Upper lobe of right lung (tissue), 1 donor: ENCODE measurements around the gene CREB3L1. TPM values are rescaled to one million over a fixed set of nuclear protein-coding genes. Genes with fewer than 3 reads are reported as not detected.

Experiments used
- ATAC-seq: fragments of 200-7000 bp; cut with Tn5 transposase; one replicate; pipeline ENCODE4 v1.9.1; 2020; ENCODE audit warnings: mild to moderate bottlenecking, moderate library complexity
- DNase-seq: peaks from one replicate; pipeline ENCODE4 v3.0.0-alpha.2; 2020
- H3K27ac ChIP-seq: fragments of 200-600 bp; one replicate; pipeline ENCODE4 v1.8.0; 2022
- H3K27me3 ChIP-seq: fragments of 200-600 bp; one replicate; pipeline ENCODE4 v1.8.0; 2022; ENCODE audit warnings: mild to moderate bottlenecking
- H3K36me3 ChIP-seq: fragments of 200-600 bp; one replicate; pipeline ENCODE4 v1.8.0; 2022
- H3K4me1 ChIP-seq: fragments of 200-600 bp; one replicate; pipeline ENCODE4 v1.8.0; 2022
- H3K4me3 ChIP-seq: fragments of 200-600 bp; one replicate; pipeline ENCODE4 v1.8.0; 2022; ENCODE audit warnings: mild to moderate bottlenecking
- H3K9me3 ChIP-seq: fragments of 200-600 bp; one replicate; pipeline ENCODE4 v1.8.0; 2022
- intact Hi-C: fragments of 100-400 bp; cut with DNase I; formaldehyde crosslinking; loops from one replicate; pipeline ENCODE4 v1.11.0; 2022
- total RNA-seq: library from RNA; stranded (reverse); fragmentation: NEBNext Ultra II Directional; extraction: Animal tissue kit (Norgen Biotek cat#: 25700); gene quantifications from one replicate; pipeline ENCODE4 v1.2.1, GENCODE V29; 2021
- TF ChIP-seq, protein P1 (sequence below): fragments of 200-600 bp; IDR thresholded peaks from one replicate; pipeline ENCODE4 v1.8.0; 2022; ENCODE audit warnings: antibody characterized with exemption
- donor health status: DM: no; HTN: yes; CAD: no; lungs with severe emphysema.

CREB3L1 gene
- total RNA-seq, 1 donor from 2014 or later = 47.4 TPM

DNA sequence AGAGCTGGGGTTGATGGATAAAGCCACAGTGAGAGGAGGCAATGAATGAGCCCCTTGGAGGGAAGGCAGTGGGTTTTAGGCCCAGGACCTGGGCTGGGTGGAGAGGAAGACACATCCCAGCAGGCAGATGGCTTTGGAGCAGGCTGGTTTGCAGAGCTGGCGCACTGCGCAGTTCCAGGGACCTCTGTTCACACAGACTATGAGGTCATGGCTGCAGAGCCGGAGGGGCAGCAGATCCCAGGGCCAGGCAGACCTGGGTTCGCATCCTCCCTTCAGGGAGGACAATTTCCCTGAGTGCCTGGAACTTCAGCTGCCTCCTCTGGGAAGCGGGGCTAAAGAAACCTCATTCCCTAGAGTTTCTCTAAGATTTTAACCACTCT lies 41.6 kb downstream of the CREB3L1 start:
- DNase-seq (no peak), ATAC-seq (no peak)
- Histone ChIP-seq H3K27me3 (no peaks in the 10 kb centered on the region), H3K27ac (peak overlapping the region; percentile 55), H3K4me3 (no peak overlapping the region), H3K9me3 (no peaks in the 10 kb centered on the region), H3K36me3 (peaks cover 14% of the 10 kb centered on the region), H3K4me1 (peaks cover 15% of the 10 kb centered on the region)
- intact Hi-C loops = no loop called here
- TF ChIP-seq, protein P1, sequence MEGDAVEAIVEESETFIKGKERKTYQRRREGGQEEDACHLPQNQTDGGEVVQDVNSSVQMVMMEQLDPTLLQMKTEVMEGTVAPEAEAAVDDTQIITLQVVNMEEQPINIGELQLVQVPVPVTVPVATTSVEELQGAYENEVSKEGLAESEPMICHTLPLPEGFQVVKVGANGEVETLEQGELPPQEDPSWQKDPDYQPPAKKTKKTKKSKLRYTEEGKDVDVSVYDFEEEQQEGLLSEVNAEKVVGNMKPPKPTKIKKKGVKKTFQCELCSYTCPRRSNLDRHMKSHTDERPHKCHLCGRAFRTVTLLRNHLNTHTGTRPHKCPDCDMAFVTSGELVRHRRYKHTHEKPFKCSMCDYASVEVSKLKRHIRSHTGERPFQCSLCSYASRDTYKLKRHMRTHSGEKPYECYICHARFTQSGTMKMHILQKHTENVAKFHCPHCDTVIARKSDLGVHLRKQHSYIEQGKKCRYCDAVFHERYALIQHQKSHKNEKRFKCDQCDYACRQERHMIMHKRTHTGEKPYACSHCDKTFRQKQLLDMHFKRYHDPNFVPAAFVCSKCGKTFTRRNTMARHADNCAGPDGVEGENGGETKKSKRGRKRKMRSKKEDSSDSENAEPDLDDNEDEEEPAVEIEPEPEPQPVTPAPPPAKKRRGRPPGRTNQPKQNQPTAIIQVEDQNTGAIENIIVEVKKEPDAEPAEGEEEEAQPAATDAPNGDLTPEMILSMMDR = no peak

DNA sequence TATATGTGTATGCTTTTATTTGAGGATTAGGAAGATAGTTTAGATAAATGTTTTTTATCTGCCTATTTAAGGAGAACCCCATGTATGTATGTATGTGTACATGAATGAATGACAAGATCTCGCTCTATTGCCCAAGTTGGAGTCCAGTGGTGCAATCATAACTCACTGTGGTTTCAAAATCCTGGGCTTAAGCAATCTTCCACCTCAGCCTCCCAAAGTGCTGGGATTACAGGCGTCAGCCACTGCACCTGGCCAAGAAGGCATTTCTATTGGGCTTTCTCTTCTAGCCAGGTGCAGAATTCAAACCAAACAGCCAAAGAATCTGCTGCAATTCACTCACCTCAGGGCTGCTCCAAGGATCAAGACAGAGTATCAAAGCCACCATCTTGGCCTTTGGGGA lies 44.3 kb downstream of the CREB3L1 start:
- Histone ChIP-seq H3K4me1 (peaks cover 15% of the 10 kb centered on the region), H3K9me3 (no peaks in the 10 kb centered on the region), H3K27me3 (no peaks in the 10 kb centered on the region), H3K27ac (no peak overlapping the region), H3K4me3 (no peak overlapping the region), H3K36me3 (peaks cover 14% of the 10 kb centered on the region)
- no peak for ATAC-seq
- DNase-seq = no peak
- intact Hi-C loops = no loop called here
- TF ChIP-seq, protein P1 = no peak

DNA sequence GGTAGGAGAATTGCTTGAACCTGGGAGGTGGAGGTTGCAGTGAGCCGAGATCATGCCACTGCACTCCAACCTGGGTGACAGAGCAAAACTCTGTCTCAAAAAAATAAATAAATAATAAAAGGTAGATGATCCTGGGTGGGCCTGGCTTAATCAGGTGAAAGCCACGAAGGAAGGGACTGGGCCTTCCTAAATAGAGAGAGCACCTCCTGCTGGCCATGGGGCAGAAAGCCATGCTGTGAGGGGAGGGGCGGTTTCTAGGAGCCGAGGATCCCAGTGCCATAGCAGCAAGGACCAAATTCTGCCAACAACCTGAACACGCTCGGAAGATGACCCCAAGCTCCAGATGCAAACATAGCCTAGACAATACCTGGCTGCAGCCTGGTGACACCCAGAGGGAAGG lies 45.3 kb downstream of the CREB3L1 start:
- TF ChIP-seq, protein P1 = peak; percentile 28
- ATAC-seq (peak; percentile 18), DNase-seq (no peak)
- intact Hi-C loops = no loop called here
- Histone ChIP-seq H3K4me3 (no peak overlapping the region), H3K4me1 (peaks cover 15% of the 10 kb centered on the region), H3K9me3 (no peaks in the 10 kb centered on the region), H3K36me3 (peaks cover 14% of the 10 kb centered on the region), H3K27me3 (no peaks in the 10 kb centered on the region), H3K27ac (no peak overlapping the region)

DNA sequence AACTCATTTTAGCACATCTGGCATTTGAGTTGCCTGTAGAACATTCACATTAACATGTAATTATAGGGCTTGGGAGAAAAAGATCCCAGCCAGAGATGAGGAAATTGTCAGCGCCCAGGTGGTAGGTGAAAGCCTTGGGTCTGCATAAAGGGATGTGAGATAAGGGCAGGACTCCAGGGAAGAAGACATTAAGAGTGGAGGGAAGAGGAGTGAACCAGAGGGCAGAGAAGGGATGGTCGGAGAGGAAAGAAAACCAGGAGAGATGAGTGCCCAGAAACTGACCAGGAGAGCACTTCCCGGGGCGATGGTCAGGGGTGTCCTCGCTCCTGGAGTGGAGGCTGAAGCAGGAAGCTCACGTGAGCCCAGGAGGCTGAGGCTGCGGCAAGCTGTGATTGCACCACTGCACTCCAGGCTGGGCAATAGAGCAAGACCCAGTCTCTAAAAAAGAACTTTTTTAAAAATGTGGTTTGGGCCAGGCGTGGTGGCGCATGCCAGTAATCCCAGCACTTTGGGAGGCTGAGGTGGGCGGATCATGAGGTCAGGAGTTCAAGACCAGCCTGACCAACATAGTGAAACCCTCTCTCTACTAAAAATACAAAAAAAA lies 49.5 kb downstream of the CREB3L1 start:
- ATAC-seq (no peak), DNase-seq (no peak)
- no peaks in the 10 kb centered on the region for H3K36me3 ChIP-seq
- no peaks in the 10 kb centered on the region for H3K9me3 ChIP-seq
- H3K27me3 ChIP-seq = peaks cover 7% of the 10 kb centered on the region
- intact Hi-C loops = no loop called here
- TF ChIP-seq, protein P1 = no peak
- no peak overlapping the region for H3K27ac ChIP-seq
- H3K4me3 ChIP-seq = no peak overlapping the region
- H3K4me1 ChIP-seq = no peaks in the 10 kb centered on the region

DNA sequence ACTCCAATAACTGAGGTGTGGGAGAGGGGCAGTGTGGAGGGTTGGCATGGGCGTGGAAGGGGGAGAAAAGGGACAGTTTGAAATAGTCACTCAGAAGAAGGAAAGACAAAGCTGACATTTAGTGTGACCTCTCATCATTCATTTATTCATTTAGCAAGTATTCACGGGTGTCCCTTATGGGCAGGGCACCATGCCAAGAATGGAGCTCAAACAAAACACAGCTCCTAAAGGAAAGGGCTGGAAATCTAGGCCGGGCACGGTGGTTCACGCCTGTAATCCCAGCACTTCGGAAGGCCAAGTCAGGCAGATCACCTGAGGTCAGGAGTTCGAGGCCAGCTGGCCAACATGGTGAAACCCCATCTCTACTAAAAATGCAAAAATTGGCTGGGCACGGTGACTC lies 50.4 kb downstream of the CREB3L1 start:
- Histone ChIP-seq H3K36me3 (no peaks in the 10 kb centered on the region), H3K9me3 (no peaks in the 10 kb centered on the region), H3K4me3 (no peak overlapping the region), H3K4me1 (peaks cover 7% of the 10 kb centered on the region), H3K27ac (no peak overlapping the region), H3K27me3 (peaks cover 15% of the 10 kb centered on the region)
- TF ChIP-seq, protein P1 = no peak
- DNase-seq (no peak), ATAC-seq (no peak)
- intact Hi-C loops = no loop called here

DNA sequence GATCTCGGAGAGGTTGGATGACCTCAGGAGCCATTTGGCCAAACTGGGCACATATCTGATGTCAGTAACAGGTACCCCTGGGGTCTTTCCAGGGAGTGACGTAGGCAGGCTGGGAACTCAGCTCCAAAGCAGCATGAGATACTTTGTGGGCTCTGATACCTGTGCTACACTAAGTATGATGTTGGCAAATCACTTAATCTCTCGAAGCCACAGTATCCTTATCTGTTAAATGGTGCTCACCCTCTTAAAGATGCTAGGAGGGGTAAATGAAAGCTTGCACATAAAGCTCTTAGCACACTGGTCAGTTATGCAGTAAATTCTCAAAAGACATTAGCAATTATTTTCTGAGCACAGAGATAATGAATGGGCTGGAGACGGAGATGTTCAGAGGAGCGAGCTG lies 52.7 kb downstream of the CREB3L1 start:
- ATAC-seq (no peak), DNase-seq (no peak)
- H3K4me1 ChIP-seq = peaks cover 11% of the 10 kb centered on the region
- H3K36me3 ChIP-seq = no peaks in the 10 kb centered on the region
- no peak overlapping the region for H3K4me3 ChIP-seq
- intact Hi-C loops = no loop called here
- H3K9me3 ChIP-seq = no peaks in the 10 kb centered on the region
- H3K27me3 ChIP-seq = peaks cover 32% of the 10 kb centered on the region
- no peak overlapping the region for H3K27ac ChIP-seq
- TF ChIP-seq, protein P1 = no peak
